K562 (cell line): ENCODE data around the gene PRR14L. TPM values are rescaled to one million over a fixed set of nuclear protein-coding genes. Genes with fewer than 3 reads are reported as not detected.

Experiments used
- ATAC-seq: fragments of 200-7000 bp; cut with Tn5 transposase; 3 replicates; pipeline ENCODE4 v1.9.1; 2020; ENCODE audit warnings: moderate library complexity
- BruUV-seq: library from RNA; stranded (reverse); fragments of 400-500 nt; replicated peaks from 2 replicates; lab custom pipeline; 2021; lab: Mats Ljungman, UMichigan
- CTCF ChIA-PET: fragments of 300-600 bp; formaldehyde crosslinking; extraction: SDS; loops from one replicate; lab custom pipeline; 2021; ENCODE audit warnings: low intra/inter-chr PET ratio; lab: Yijun Ruan, JAX
- POLR2A ChIA-PET: fragments of 300-600, 350-650 bp; sonication (Branson Sonifier 250); formaldehyde crosslinking; extraction: SDS; loops from one replicate; lab custom pipeline; 2021; ENCODE audit warnings: antibody characterized with exemption, inconsistent platforms; lab: Yijun Ruan, JAX
- DNase-seq, 4 experiments: peaks; one replicate each; pipeline versions ENCODE4 v3.0.0 to v3.0.0-alpha.2; 2011 to 2018; ENCODE audit warnings: low spot score in 3 of 4, mixed read lengths in 3 of 4; ENCODE audit errors: extremely low read depth in 1 of 4
- FAIRE-seq: peaks from 2 replicates; lab custom pipeline; 2011; peaks lifted over from hg19 to GRCh38; lab: Jason Lieb, UNC
- H2AFZ ChIP-seq: 2 replicates; pipeline ENCODE4 v1.6.0; 2011; ENCODE audit warnings: low read depth, low read length, control low read depth, inconsistent platforms
- H3K27ac ChIP-seq: fragments of 200-600 bp; 3 replicates; pipeline ENCODE4 v1.8.0; 2011; ENCODE audit warnings: low read depth, mild to moderate bottlenecking, control low read depth, inconsistent platforms, low read length, moderate library complexity, mixed read lengths; ENCODE audit errors: extremely low read depth
- H3K27me3 ChIP-seq, 2 experiments: fragments of 300-600 bp in 1 of 2; 2 replicates in 1 of 2; 3 replicates in 1 of 2; pipeline versions ENCODE4 v1.6.0 to v1.8.0; 2011; ENCODE audit warnings: inconsistent platforms in 2 of 2, low read length in 2 of 2, mild to moderate bottlenecking in 1 of 2, mixed read lengths in 1 of 2, moderate library complexity in 1 of 2; ENCODE audit not compliant: control insufficient read depth in 2 of 2, insufficient read depth in 2 of 2
- H3K36me3 ChIP-seq: fragments of 300-600 bp; 3 replicates; pipeline ENCODE4 v1.8.0; 2011; ENCODE audit warnings: mild to moderate bottlenecking, low read length, inconsistent platforms; ENCODE audit not compliant: control insufficient read depth, insufficient read depth
- H3K4me1 ChIP-seq, 2 experiments: fragments of 200-600 bp in 1 of 2; replicated peaks in 1 of 2; 2 replicates in 1 of 2; 3 replicates in 1 of 2; pipeline versions ENCODE4 v1.5.1 to v1.8.0; 2011; ENCODE audit warnings: inconsistent platforms in 2 of 2, low read length in 2 of 2, mild to moderate bottlenecking in 1 of 2, mixed read lengths in 1 of 2, moderate library complexity in 1 of 2; ENCODE audit not compliant: control insufficient read depth in 2 of 2, insufficient read depth in 2 of 2
- H3K4me2 ChIP-seq: 2 replicates; pipeline ENCODE4 v1.6.1; 2011; ENCODE audit warnings: low read length, control low read depth, inconsistent platforms, mixed read lengths; ENCODE audit not compliant: insufficient read depth
- H3K4me3 ChIP-seq: fragments of 200-600 bp; sonication (generic), shearing (Covaris generic); 2 replicates; pipeline ENCODE4 v1.5.1; 2016; ENCODE audit warnings: control low read depth, inconsistent platforms
- H3K79me2 ChIP-seq: fragments of 200-600 bp; 3 replicates; pipeline ENCODE4 v1.8.0; 2011; ENCODE audit warnings: low read length, inconsistent platforms; ENCODE audit not compliant: control insufficient read depth, insufficient read depth
- H3K9ac ChIP-seq, 2 experiments: 2 replicates each; pipeline versions ENCODE4 v1.6.0 to v1.6.1; 2011; ENCODE audit warnings: low read depth in 2 of 2, low read length in 2 of 2, control low read depth in 1 of 2, inconsistent platforms in 1 of 2, mild to moderate bottlenecking in 1 of 2, mixed read lengths in 1 of 2; ENCODE audit not compliant: insufficient read depth in 1 of 2
- H3K9me1 ChIP-seq: one replicate; pipeline ENCODE4 v1.6.0; 2011; ENCODE audit warnings: inconsistent platforms, mild to moderate bottlenecking, low read length, moderate library complexity; ENCODE audit not compliant: control insufficient read depth, insufficient read depth
- H3K9me3 ChIP-seq: replicated peaks from 2 replicates; pipeline ENCODE4 v1.5.1; 2011; ENCODE audit warnings: low read depth, low read length, inconsistent platforms; ENCODE audit not compliant: control insufficient read depth, insufficient read depth
- H4K20me1 ChIP-seq: replicated peaks from 2 replicates; pipeline ENCODE4 v1.6.1; 2011; ENCODE audit warnings: low read length, inconsistent platforms, mixed read lengths; ENCODE audit not compliant: control insufficient read depth, insufficient read depth
- MTA3 ChIP-seq: fragments of 450-650 bp; formaldehyde crosslinking; IDR thresholded peaks from 2 replicates; pipeline ENCODE4 v1.6.1; 2017; ENCODE audit warnings: mild to moderate bottlenecking, borderline replicate concordance
- SPI1 ChIP-seq: IDR thresholded peaks from 2 replicates; pipeline ENCODE4 v1.6.1; 2011; ENCODE audit warnings: low read depth, low read length, control low read depth, borderline replicate concordance
- WGBS: fragments of 100-300 bp; shearing (Covaris generic); methylation state at CpG from one replicate; pipeline ENCODE4 v1.1.6; 2016; ENCODE audit warnings: low coverage, mixed read lengths; ENCODE audit not compliant: insufficient coverage; ENCODE audit errors: missing lambda C conversion rate; 5-methylcytosine and 5-hydroxymethylcytosine counted together
- in situ Hi-C: fragments of 300-500 bp; cut with MboI; formaldehyde crosslinking; loops from 4 replicates; pipeline ENCODE4 v1.15.0; 2018; ENCODE audit warnings: inconsistent platforms, mixed read lengths
- intact Hi-C: fragments of 100-400 bp; cut with micrococcal nuclease; formaldehyde crosslinking; loops from 2 replicates; pipeline ENCODE4 v1.14.2; 2022
- polyA plus RNA-seq, 8 experiments: library from polyadenylated mRNA; depleted of rRNA in 4 of 8; stranded (reverse) in 5 of 8; unstranded in 3 of 8; fragments of >200 nt; fragmentation: Nextera tagmentation in 2 of 8; fragmentation: Illumina TruSeq in 1 of 8; extraction: Ambion mirVana in 2 of 8; extraction: Trizol in 1 of 8; gene quantifications; 2 replicates each; pipeline versions ENCODE4 v1.2.1 to v1.2.3, GENCODE V29; 2011 to 2014; ENCODE audit warnings: inconsistent platforms in 1 of 8, missing spikeins in 1 of 8
- total RNA-seq, 7 experiments: library from RNA; depleted of rRNA in 6 of 7; stranded (reverse); fragments of >200 nt in 6 of 7; fragmentation: Illumina TruSeq in 2 of 7; extraction: Trizol in 2 of 7; gene quantifications; 2 replicates each; pipeline versions ENCODE4 v1.2.1 to v1.2.3, GENCODE V29; 2011 to 2021; ENCODE audit warnings: low replicate concordance in 1 of 7
- TF ChIP-seq, protein P1 (sequence below), 2 experiments: fragments of 450-650 bp; conservative IDR thresholded peaks; 2 replicates each; pipeline ENCODE4 v1.6.1; 2017; ENCODE audit warnings: mild to moderate bottlenecking in 2 of 2, moderate library complexity in 2 of 2

The PRR14L gene
- total and polyA plus RNA-seq, 9 of the 15 experiments (the other 6 are each of a cell fraction or from before 2014, with no cell fraction given), result 2.8 to 36.3 (median 12.3) TPM

DNA sequence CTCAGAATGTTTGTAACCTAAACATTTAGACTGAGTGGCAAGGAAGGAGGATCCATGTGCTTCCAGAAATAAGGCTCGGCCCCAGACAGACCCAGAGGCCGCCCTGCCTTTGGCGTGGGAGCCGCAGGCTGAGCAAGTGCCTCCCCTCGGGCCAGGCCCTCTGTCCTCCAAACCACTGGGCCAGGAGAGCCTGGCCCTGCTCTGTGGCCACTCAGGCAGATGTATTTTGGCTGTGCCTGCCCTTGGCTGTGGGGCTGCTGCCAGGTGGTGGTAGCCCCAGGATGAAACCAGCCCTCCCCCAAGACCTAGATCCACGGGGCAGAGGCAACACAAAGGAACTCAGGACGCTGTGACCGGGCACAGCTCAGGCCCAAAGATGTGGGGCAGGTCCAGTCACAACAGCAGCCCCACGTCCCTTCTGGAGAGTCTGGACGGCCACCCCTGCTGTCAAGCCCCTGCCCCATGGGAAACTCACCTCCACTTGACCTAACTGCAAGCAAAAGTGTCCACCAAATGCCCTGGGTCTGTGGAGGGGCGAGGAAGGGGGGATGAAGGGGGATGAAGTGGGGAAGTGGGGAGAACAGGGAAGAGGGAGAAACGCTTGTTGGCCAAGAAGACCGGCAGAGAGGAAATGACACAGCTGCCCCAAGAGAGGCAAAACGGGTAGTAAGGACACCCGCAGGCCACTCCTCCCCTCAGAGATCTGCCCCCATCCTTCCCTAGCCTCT lies 111.9 kb downstream of the PRR14L start:
- H4K20me1 ChIP-seq, result no peaks in the 10 kb centered on the region
- H3K4me1 ChIP-seq, result peaks cover 4 to 17% of the 10 kb centered on the region in 2 experiments; a peak in 3 of 5 replicates
- POLR2A ChIA-PET, result interaction anchor here (0.5 to 0.7 kb wide), 3 partner anchors 8 to 574 kb away, joined by 3 read pairs; no protein-coding TSS in a partner anchor
- ATAC-seq (peak; percentile 53; the same call in 2 of the 3 replicates), DNase-seq (peak in 1 of 4 experiments; percentile 5), FAIRE-seq (no peak)
- H3K79me2 ChIP-seq, result peaks cover 8% of the 10 kb centered on the region
- no peaks in the 10 kb centered on the region for H3K9me1 ChIP-seq
- H3K4me3 ChIP-seq, result no peak overlapping the region
- no peaks in the 10 kb centered on the region for H3K27me3 ChIP-seq
- CTCF ChIA-PET, result no interaction called here
- H2AFZ ChIP-seq, result no peak overlapping the region
- intact Hi-C loops, result no loop called here
- in situ Hi-C loops, result no loop called here
- H3K36me3 ChIP-seq, result no peaks in the 10 kb centered on the region
- H3K9ac ChIP-seq, result peak overlapping the region in 1 of 2 experiments; percentile 81; a peak in 2 of 4 replicates
- H3K9me3 ChIP-seq, result no peaks in the 10 kb centered on the region
- TF ChIP-seq MTA3 (no peak), SPI1 (peak; percentile 15; the same call in 1 of the 2 replicates)
- no TSS peak for BruUV-seq
- no peak overlapping the region; the same call in 1 of the 2 replicates for H3K4me2 ChIP-seq
- WGBS, result 30% methylated on average over 2 of the region's 15 CpGs
- peak overlapping the region; percentile 32; the same call in 1 of the 3 replicates for H3K27ac ChIP-seq

DNA sequence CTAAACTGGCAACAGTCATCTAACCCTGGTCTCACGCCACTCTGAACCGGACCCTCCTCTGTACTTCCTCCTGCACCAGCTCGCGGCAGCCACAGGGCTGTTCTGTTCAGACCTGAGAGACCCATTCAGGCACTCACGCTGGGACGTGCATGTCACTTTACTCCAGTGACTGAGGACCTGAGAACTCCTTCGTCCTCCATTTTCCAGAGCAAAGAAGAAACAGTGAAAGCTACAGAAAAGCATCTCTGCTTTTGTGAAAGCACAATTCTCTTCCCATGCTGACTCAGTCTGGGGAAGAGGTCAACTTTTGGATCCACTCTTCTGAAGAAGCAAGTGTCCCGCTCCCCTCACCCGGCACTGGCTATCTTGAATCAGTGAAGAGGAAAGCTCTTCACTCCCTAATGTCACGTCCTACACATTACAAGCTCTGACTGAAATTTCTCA lies 112.5 kb downstream of the PRR14L start:
- BruUV-seq, result no TSS peak
- no peaks in the 10 kb centered on the region for H3K36me3 ChIP-seq
- no peaks in the 10 kb centered on the region for H3K9me3 ChIP-seq
- H3K9me1 ChIP-seq, result no peaks in the 10 kb centered on the region
- peak overlapping the region in 1 of 2 experiments; percentile 81; a peak in 1 of 4 replicates for H3K9ac ChIP-seq
- H3K4me2 ChIP-seq, result no peak overlapping the region; the same call in 1 of the 2 replicates
- ChIA-PET CTCF (no interaction called here), POLR2A (interaction anchor here (0.8 kb wide), 1 partner anchor 10 kb away, joined by 3 read pairs; no protein-coding TSS in a partner anchor)
- peaks cover 12% of the 10 kb centered on the region for H3K79me2 ChIP-seq
- in situ Hi-C loops (no loop called here), intact Hi-C loops (no loop called here)
- ATAC-seq (0 out of 3 replicates have a peak, but pooled peaks have one; percentile 30), FAIRE-seq (peak; percentile 11), DNase-seq (no peak)
- H3K4me3 ChIP-seq, result no peak overlapping the region
- peaks cover 4 to 17% of the 10 kb centered on the region in 2 experiments; a peak in 3 of 5 replicates for H3K4me1 ChIP-seq
- no peak overlapping the region for H2AFZ ChIP-seq
- no peaks in the 10 kb centered on the region for H4K20me1 ChIP-seq
- no peaks in the 10 kb centered on the region for H3K27me3 ChIP-seq
- 71% methylated on average over 10 of the region's 10 CpGs for WGBS
- TF ChIP-seq, protein P1, sequence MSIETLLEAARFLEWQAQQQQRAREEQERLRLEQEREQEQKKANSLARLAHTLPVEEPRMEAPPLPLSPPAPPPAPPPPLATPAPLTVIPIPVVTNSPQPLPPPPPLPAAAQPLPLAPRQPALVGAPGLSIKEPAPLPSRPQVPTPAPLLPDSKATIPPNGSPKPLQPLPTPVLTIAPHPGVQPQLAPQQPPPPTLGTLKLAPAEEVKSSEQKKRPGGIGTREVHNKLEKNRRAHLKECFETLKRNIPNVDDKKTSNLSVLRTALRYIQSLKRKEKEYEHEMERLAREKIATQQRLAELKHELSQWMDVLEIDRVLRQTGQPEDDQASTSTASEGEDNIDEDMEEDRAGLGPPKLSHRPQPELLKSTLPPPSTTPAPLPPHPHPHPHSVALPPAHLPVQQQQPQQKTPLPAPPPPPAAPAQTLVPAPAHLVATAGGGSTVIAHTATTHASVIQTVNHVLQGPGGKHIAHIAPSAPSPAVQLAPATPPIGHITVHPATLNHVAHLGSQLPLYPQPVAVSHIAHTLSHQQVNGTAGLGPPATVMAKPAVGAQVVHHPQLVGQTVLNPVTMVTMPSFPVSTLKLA (conservative IDR thresholded peaks at IDR 0.05), result no peak
- H3K27ac ChIP-seq, result peak overlapping the region; percentile 32; the same call in 1 of the 3 replicates
